HCT116 (cell line): ENCODE results near the gene PLA2G15. TPM values are rescaled to one million over a fixed set of nuclear protein-coding genes. Genes with fewer than 3 reads are reported as not detected.

Source experiments
- ATAC-seq: fragments of 200-7000 bp; cut with Tn5 transposase; 2 replicates; pipeline ENCODE4 v1.9.1; 2020; ENCODE audit warnings: mild to moderate bottlenecking, moderate library complexity
- BruUV-seq: library from RNA; stranded (reverse); fragments of 400-500 nt; replicated peaks from 2 replicates; lab custom pipeline; 2021; lab: Mats Ljungman, UMichigan
- CTCF ChIA-PET: fragments of 300-600 bp; sonication (Branson Sonifier 250); formaldehyde crosslinking; loops from one replicate; lab custom pipeline; 2021; ENCODE audit warnings: antibody characterized with exemption; lab: Charles Lee
- POLR2A ChIA-PET: fragments of 300-600, 350-600 bp; sonication (Branson Sonifier 250); formaldehyde crosslinking; loops from one replicate; lab custom pipeline; 2021; ENCODE audit warnings: antibody characterized with exemption; lab: Charles Lee
- RAD21 ChIA-PET, 2 experiments: fragments of 300-600 bp; sonication (Branson Sonifier 250); formaldehyde crosslinking; loops; one replicate each; lab custom pipeline; 2023; ENCODE audit warnings: low total read pairs in 2 of 2; ENCODE audit not compliant: uncharacterized antibody in 2 of 2, unreplicated experiment in 2 of 2, low non-redundant PET in 1 of 2; lab: Charles Lee
- DNase-seq: peaks from one replicate; pipeline ENCODE4 v3.0.0-alpha.2; 2010; ENCODE audit warnings: low read depth, low spot score
- H2AFZ ChIP-seq: fragments of 200-600 bp; shearing (Covaris generic), sonication (generic); 2 replicates; pipeline ENCODE4 v1.6.1; 2017; ENCODE audit warnings: low read depth, mixed run types, mixed read lengths, antibody characterized with exemption, low read length; ENCODE audit not compliant: poor library complexity, severe bottlenecking
- H3K27ac ChIP-seq: 2 replicates; pipeline ENCODE4 v1.5.1; 2012; ENCODE audit warnings: low read depth, low read length
- H3K27me3 ChIP-seq: fragments of 200-600 bp; sonication (generic); 2 replicates; pipeline ENCODE4 v1.6.1; 2016; ENCODE audit warnings: mixed run types, low read length, mixed read lengths; ENCODE audit not compliant: insufficient read depth
- H3K36me3 ChIP-seq, 2 experiments: fragments of 200-500 bp in 1 of 2; fragments of 200-600 bp in 1 of 2; sonication (Bioruptor generic) in 1 of 2; sonication (generic) in 1 of 2; 2 replicates each; pipeline versions ENCODE4 v1.5.1 to v1.6.1; 2014 to 2016; ENCODE audit warnings: low read length in 2 of 2, inconsistent platforms in 1 of 2, mixed read lengths in 1 of 2, mixed run types in 1 of 2; ENCODE audit not compliant: insufficient read depth in 2 of 2, control insufficient read depth in 1 of 2
- H3K4me1 ChIP-seq, 2 experiments: fragments of 200-600 bp in 1 of 2; sonication (generic) in 1 of 2; 2 replicates each; pipeline versions ENCODE4 v1.5.1 to v1.6.1; 2012 to 2017; ENCODE audit warnings: low read length in 2 of 2, inconsistent platforms in 1 of 2, mild to moderate bottlenecking in 1 of 2, mixed read lengths in 1 of 2, mixed run types in 1 of 2, moderate library complexity in 1 of 2; ENCODE audit not compliant: insufficient read depth in 2 of 2, control insufficient read depth in 1 of 2
- H3K4me2 ChIP-seq: fragments of 200-600 bp; sonication (generic); 2 replicates; pipeline ENCODE4 v1.6.1; 2017; ENCODE audit warnings: mixed run types, low read length, mixed read lengths
- H3K4me3 ChIP-seq, 2 experiments: fragments of 200-600 bp in 1 of 2; sonication (generic) in 1 of 2; replicated peaks in 1 of 2; 2 replicates each; pipeline ENCODE4 v1.5.1; 2011 to 2016; ENCODE audit warnings: low read length in 2 of 2, control low read depth in 1 of 2, low read depth in 1 of 2, mild to moderate bottlenecking in 1 of 2, mixed read lengths in 1 of 2, mixed run types in 1 of 2
- H3K79me2 ChIP-seq: fragments of 200-600 bp; sonication (generic); 2 replicates; pipeline ENCODE4 v1.6.1; 2017; ENCODE audit warnings: mild to moderate bottlenecking, mixed run types, low read length, moderate library complexity, mixed read lengths; ENCODE audit not compliant: insufficient read depth
- H3K9ac ChIP-seq: fragments of 200-600 bp; sonication (generic); 2 replicates; pipeline ENCODE4 v1.6.1; 2016; ENCODE audit warnings: low read length, mixed read lengths
- H3K9me2 ChIP-seq: fragments of 200-600 bp; sonication (generic), shearing (Covaris generic); 2 replicates; pipeline ENCODE4 v1.6.1; 2017; ENCODE audit warnings: mixed run types, mild to moderate bottlenecking, moderate library complexity; ENCODE audit not compliant: insufficient read depth
- H3K9me3 ChIP-seq, 2 experiments: fragments of 200-500 bp in 1 of 2; fragments of 200-600 bp in 1 of 2; sonication (Bioruptor generic) in 1 of 2; sonication (generic) in 1 of 2; 2 replicates each; pipeline ENCODE4 v1.6.1; 2014 to 2017; ENCODE audit warnings: low read length in 2 of 2, mixed read lengths in 2 of 2, inconsistent platforms in 1 of 2, low read depth in 1 of 2, mild to moderate bottlenecking in 1 of 2, mixed run types in 1 of 2, moderate library complexity in 1 of 2; ENCODE audit not compliant: control insufficient read depth in 1 of 2, insufficient read depth in 1 of 2
- H4K20me1 ChIP-seq: fragments of 200-600 bp; sonication (generic), shearing (Covaris generic); 2 replicates; pipeline ENCODE4 v1.6.1; 2017; ENCODE audit warnings: mixed run types, mild to moderate bottlenecking, moderate library complexity; ENCODE audit not compliant: insufficient read depth
- CBX3 ChIP-seq: IDR thresholded peaks from 2 replicates; pipeline ENCODE4 v1.6.1; 2012; ENCODE audit warnings: low read depth
- CEBPB ChIP-seq: IDR thresholded peaks from 2 replicates; pipeline ENCODE4 v1.6.1; 2012; ENCODE audit warnings: low read depth
- EZH2 ChIP-seq: fragments of 200-600 bp; sonication (generic); IDR thresholded peaks from 2 replicates; pipeline ENCODE4 v1.6.1; 2017; ENCODE audit warnings: antibody characterized with exemption, mixed run types
- JUND ChIP-seq: IDR thresholded peaks from 2 replicates; pipeline ENCODE4 v1.6.1; 2012
- POLR2A ChIP-seq: IDR thresholded peaks from 2 replicates; pipeline ENCODE4 v1.7.0; 2011; ENCODE audit warnings: borderline replicate concordance; ENCODE audit not compliant: insufficient read depth, insufficient read length; ENCODE audit errors: extremely low read depth
- RAD21 ChIP-seq: IDR thresholded peaks from 2 replicates; pipeline ENCODE4 v1.6.1; 2012; ENCODE audit warnings: low read depth, mild to moderate bottlenecking
- SP1 ChIP-seq: IDR thresholded peaks from 2 replicates; pipeline ENCODE4 v1.6.1; 2012; ENCODE audit warnings: low read depth
- SRF ChIP-seq: IDR thresholded peaks from 2 replicates; pipeline ENCODE4 v1.6.1; 2012; ENCODE audit warnings: low read depth
- TCF7L2 ChIP-seq: IDR thresholded peaks from 2 replicates; pipeline ENCODE4 v1.7.0; 2011; ENCODE audit warnings: borderline replicate concordance, inconsistent platforms; ENCODE audit not compliant: insufficient read depth, insufficient read length; ENCODE audit errors: extremely low read depth
- ZFX ChIP-seq: fragments of 450-650 bp; IDR thresholded peaks from 2 replicates; pipeline ENCODE4 v1.6.1; 2017
- ZNF274 ChIP-seq: fragments of 200-500 bp; sonication (Bioruptor generic); IDR thresholded peaks from 2 replicates; pipeline ENCODE4 v1.6.1; 2014; ENCODE audit warnings: mild to moderate bottlenecking, low read depth, low read length, inconsistent platforms
- intact Hi-C: fragments of 100-400 bp; cut with micrococcal nuclease; formaldehyde crosslinking; loops from 2 replicates; pipeline ENCODE4 v1.10.0; 2022
- total RNA-seq: library from RNA; stranded (reverse); gene quantifications from one replicate; pipeline ENCODE4 v1.2.1, GENCODE V29; 2021; ENCODE audit not compliant: unreplicated experiment
- TF ChIP-seq, protein P1 (sequence below): IDR thresholded peaks from 2 replicates; pipeline ENCODE4 v1.6.1; 2012; ENCODE audit warnings: low read depth
- TF ChIP-seq, protein P2 (sequence below): IDR thresholded peaks from 2 replicates; pipeline ENCODE4 v1.6.1; 2011; ENCODE audit warnings: mild to moderate bottlenecking, low read length, moderate library complexity; ENCODE audit not compliant: insufficient replicate concordance; ENCODE audit errors: extremely low read depth
- TF ChIP-seq, protein P3 (sequence below): IDR thresholded peaks from 2 replicates; pipeline ENCODE4 v1.6.1; 2012

Gene PLA2G15
- total RNA-seq, 1 experiment from 2014 or later: 7.5 TPM

DNA sequence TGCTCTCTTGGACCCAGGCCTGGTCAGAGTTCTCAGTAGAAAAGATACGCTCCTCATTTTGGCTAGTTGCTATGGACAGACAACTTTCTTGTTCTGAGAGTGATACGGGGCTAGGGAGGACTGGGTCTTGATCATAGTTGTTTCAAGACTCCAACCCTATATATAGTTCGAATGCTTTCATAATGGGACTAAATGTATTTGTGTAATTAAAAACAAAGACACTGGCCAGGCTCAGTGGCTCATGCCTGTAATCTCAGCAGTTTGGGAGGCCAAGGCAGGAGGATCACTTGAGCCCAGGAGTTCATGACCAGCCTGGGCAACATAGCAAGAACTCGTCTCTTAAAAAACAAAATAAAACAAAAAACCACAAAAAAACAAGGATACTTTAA, 36.9 kb downstream of the PLA2G15 start:
- Histone ChIP-seq H4K20me1 (no peaks in the 10 kb centered on the region), H2AFZ (no peak overlapping the region), H3K36me3 (peaks cover 0 to 25% of the 10 kb centered on the region in 2 experiments; a peak in 2 of 4 replicates), H3K9me3 (no peaks in the 10 kb centered on the region), H3K27me3 (no peaks in the 10 kb centered on the region), H3K4me2 (no peak overlapping the region), H3K4me1 (no peaks in the 10 kb centered on the region), H3K9me2 (no peaks in the 10 kb centered on the region), H3K9ac (no peak overlapping the region), H3K4me3 (no peak overlapping the region), H3K27ac (no peak overlapping the region), H3K79me2 (peaks cover 66% of the 10 kb centered on the region)
- ChIA-PET CTCF (no interaction called here), POLR2A (no interaction called here), RAD21 (no interaction called here)
- DNase-seq: no peak
- no TSS peak for BruUV-seq
- TF ChIP-seq CBX3: no peak
- no peak for TF ChIP-seq EZH2
- no peak for TF ChIP-seq ZFX
- no peak for TF ChIP-seq TCF7L2
- TF ChIP-seq, protein P1, sequence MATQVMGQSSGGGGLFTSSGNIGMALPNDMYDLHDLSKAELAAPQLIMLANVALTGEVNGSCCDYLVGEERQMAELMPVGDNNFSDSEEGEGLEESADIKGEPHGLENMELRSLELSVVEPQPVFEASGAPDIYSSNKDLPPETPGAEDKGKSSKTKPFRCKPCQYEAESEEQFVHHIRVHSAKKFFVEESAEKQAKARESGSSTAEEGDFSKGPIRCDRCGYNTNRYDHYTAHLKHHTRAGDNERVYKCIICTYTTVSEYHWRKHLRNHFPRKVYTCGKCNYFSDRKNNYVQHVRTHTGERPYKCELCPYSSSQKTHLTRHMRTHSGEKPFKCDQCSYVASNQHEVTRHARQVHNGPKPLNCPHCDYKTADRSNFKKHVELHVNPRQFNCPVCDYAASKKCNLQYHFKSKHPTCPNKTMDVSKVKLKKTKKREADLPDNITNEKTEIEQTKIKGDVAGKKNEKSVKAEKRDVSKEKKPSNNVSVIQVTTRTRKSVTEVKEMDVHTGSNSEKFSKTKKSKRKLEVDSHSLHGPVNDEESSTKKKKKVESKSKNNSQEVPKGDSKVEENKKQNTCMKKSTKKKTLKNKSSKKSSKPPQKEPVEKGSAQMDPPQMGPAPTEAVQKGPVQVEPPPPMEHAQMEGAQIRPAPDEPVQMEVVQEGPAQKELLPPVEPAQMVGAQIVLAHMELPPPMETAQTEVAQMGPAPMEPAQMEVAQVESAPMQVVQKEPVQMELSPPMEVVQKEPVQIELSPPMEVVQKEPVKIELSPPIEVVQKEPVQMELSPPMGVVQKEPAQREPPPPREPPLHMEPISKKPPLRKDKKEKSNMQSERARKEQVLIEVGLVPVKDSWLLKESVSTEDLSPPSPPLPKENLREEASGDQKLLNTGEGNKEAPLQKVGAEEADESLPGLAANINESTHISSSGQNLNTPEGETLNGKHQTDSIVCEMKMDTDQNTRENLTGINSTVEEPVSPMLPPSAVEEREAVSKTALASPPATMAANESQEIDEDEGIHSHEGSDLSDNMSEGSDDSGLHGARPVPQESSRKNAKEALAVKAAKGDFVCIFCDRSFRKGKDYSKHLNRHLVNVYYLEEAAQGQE: no peak
- no peak for TF ChIP-seq SRF
- TF ChIP-seq, protein P2, sequence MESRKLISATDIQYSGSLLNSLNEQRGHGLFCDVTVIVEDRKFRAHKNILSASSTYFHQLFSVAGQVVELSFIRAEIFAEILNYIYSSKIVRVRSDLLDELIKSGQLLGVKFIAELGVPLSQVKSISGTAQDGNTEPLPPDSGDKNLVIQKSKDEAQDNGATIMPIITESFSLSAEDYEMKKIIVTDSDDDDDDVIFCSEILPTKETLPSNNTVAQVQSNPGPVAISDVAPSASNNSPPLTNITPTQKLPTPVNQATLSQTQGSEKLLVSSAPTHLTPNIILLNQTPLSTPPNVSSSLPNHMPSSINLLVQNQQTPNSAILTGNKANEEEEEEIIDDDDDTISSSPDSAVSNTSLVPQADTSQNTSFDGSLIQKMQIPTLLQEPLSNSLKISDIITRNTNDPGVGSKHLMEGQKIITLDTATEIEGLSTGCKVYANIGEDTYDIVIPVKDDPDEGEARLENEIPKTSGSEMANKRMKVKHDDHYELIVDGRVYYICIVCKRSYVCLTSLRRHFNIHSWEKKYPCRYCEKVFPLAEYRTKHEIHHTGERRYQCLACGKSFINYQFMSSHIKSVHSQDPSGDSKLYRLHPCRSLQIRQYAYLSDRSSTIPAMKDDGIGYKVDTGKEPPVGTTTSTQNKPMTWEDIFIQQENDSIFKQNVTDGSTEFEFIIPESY: no peak
- no peak for TF ChIP-seq JUND
- TF ChIP-seq SP1: no peak
- TF ChIP-seq CEBPB: no peak
- no peak for TF ChIP-seq RAD21
- TF ChIP-seq POLR2A: no peak
- TF ChIP-seq, protein P3, sequence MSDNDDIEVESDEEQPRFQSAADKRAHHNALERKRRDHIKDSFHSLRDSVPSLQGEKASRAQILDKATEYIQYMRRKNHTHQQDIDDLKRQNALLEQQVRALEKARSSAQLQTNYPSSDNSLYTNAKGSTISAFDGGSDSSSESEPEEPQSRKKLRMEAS: no peak
- no peak for TF ChIP-seq ZNF274
- no peak for ATAC-seq
- intact Hi-C loops: no loop called here
